HEK293T (cell line): ENCODE measurements around the gene USP21.
A peak's percentile ranks its signal among the peaks of the same experiment; 100 is the strongest.

ENCODE experiments used
- CTCF ChIA-PET: fragments of 350-600 bp; formaldehyde crosslinking; extraction: SDS; loops from one replicate; lab custom pipeline; 2021; ENCODE audit warnings: antibody characterized with exemption, inconsistent platforms; lab: Yijun Ruan, JAX
- POLR2A ChIA-PET: fragments of 350-600 bp; formaldehyde crosslinking; extraction: SDS; loops from one replicate; lab custom pipeline; 2020; ENCODE audit warnings: antibody characterized with exemption, inconsistent platforms; lab: Yijun Ruan, JAX
- DNase-seq: peaks from one replicate; pipeline ENCODE4 v3.0.0; 2012; ENCODE audit warnings: mixed read lengths; ENCODE audit errors: extremely low spot score
- ARNT ChIP-seq: fragments of 450-650 bp; IDR thresholded peaks from 2 replicates; pipeline ENCODE4 v1.6.1; 2017; ENCODE audit warnings: mild to moderate bottlenecking
- BHLHE40 ChIP-seq: fragments of 450-650 bp; IDR thresholded peaks from 2 replicates; pipeline ENCODE4 v1.6.1; 2016; ENCODE audit warnings: mild to moderate bottlenecking, moderate library complexity, borderline replicate concordance
- CTBP1 ChIP-seq: fragments of 450-650 bp; IDR thresholded peaks from 2 replicates; pipeline ENCODE4 v1.6.1; 2016; ENCODE audit warnings: borderline replicate concordance
- ELF4 ChIP-seq: fragments of 450-650 bp; IDR thresholded peaks from 2 replicates; pipeline ENCODE4 v1.6.1; 2017; ENCODE audit warnings: antibody characterized with exemption
- FOXA1 ChIP-seq: fragments of 450-650 bp; IDR thresholded peaks from 2 replicates; pipeline ENCODE4 v1.6.1; 2016; ENCODE audit warnings: mild to moderate bottlenecking
- FOXK2 ChIP-seq: fragments of 450-650 bp; IDR thresholded peaks from 2 replicates; pipeline ENCODE4 v1.6.1; 2016; ENCODE audit warnings: mild to moderate bottlenecking
- FOXM1 ChIP-seq: fragments of 450-650 bp; IDR thresholded peaks from 2 replicates; pipeline ENCODE4 v1.6.1; 2017; ENCODE audit warnings: mild to moderate bottlenecking, borderline replicate concordance
- HDGF ChIP-seq: fragments of 450-650 bp; IDR thresholded peaks from 2 replicates; pipeline ENCODE4 v1.6.1; 2017; ENCODE audit warnings: antibody characterized with exemption, borderline replicate concordance
- L3MBTL2 ChIP-seq: fragments of 450-650 bp; conservative IDR thresholded peaks from 2 replicates; pipeline ENCODE4 v1.6.1; 2016; ENCODE audit warnings: mild to moderate bottlenecking
- LEF1 ChIP-seq: fragments of 450-650 bp; IDR thresholded peaks from 2 replicates; pipeline ENCODE4 v1.6.1; 2017; ENCODE audit warnings: mild to moderate bottlenecking, borderline replicate concordance
- NFRKB ChIP-seq: fragments of 450-650 bp; IDR thresholded peaks from 2 replicates; pipeline ENCODE4 v1.6.1; 2016; ENCODE audit warnings: mild to moderate bottlenecking, moderate library complexity
- PKNOX1 ChIP-seq: fragments of 450-650 bp; IDR thresholded peaks from 2 replicates; pipeline ENCODE4 v1.6.1; 2016
- SP1 ChIP-seq: fragments of 450-650 bp; IDR thresholded peaks from 2 replicates; pipeline ENCODE4 v1.6.1; 2017
- SUZ12 ChIP-seq: fragments of 450-650 bp; IDR thresholded peaks from 2 replicates; pipeline ENCODE4 v1.6.1; 2016; ENCODE audit warnings: mild to moderate bottlenecking
- TARDBP ChIP-seq: fragments of 450-650 bp; IDR thresholded peaks from 2 replicates; pipeline ENCODE4 v1.6.1; 2016
- ZNF384 ChIP-seq: fragments of 450-650 bp; IDR thresholded peaks from 2 replicates; pipeline ENCODE4 v1.6.1; 2016

The USP21 gene

GRCh38 chr1:161164901-161165610, 5.8 kb downstream of the USP21 start:
- POLR2A ChIA-PET = interaction anchor here (0.8 to 3.8 kb wide), 10 partner anchors 7 to 119 kb away, joined by 3 to 19 read pairs (median 8); partner anchors contain the start of genes B4GALT3, DEDD, NDUFS2 and NIT1

GRCh38 chr1:161165742-161166668, 6.7 kb downstream of the USP21 start, which contains the start of gene PPOX:
Gene PPOX, plus strand, starts transcription at chr1:161166426. Its CDS starts 422 bp downstream, at chr1:161166848.
- ChIA-PET POLR2A (interaction anchor here (0.8 to 3.8 kb wide), 11 partner anchors 8 to 148 kb away, joined by 3 to 19 read pairs (median 8); partner anchors contain the start of genes B4GALT3, DEDD, NDUFS2 and NIT1), CTCF (interaction anchor here (0.7 to 2.1 kb wide), 13 partner anchors 9 to 168 kb away, joined by 3 to 7 read pairs (median 4); partner anchors contain the start of genes NDUFS2, UFC1 and USF1)
- peak; percentile 90 for DNase-seq
- peak; percentile 77; the same call in 1 of the 2 replicates for TF ChIP-seq PKNOX1
- peak; percentile 98 for TF ChIP-seq L3MBTL2
- no peak for TF ChIP-seq ZNF384
- no peak for TF ChIP-seq FOXM1

More at GRCh38 chr1:161164901-161165610, 5.8 kb downstream of the USP21 start:
- CTCF ChIA-PET = interaction anchor here (0.5 to 1.7 kb wide), 10 partner anchors 10 to 418 kb away, joined by 3 to 7 read pairs (median 3); partner anchors contain the start of gene UFC1
- DNase-seq = no peak
- no peak for TF ChIP-seq NFRKB
- no peak for TF ChIP-seq CTBP1
- no peak for TF ChIP-seq LEF1

- ChIA-PET CTCF (interaction anchor here (0.7 to 2.1 kb wide), 6 partner anchors 9 to 169 kb away, joined by 3 to 7 read pairs (median 4); partner anchors contain the start of genes NDUFS2 and USF1), POLR2A (interaction anchor here (1.0 to 3.8 kb wide), 12 partner anchors 9 to 147 kb away, joined by 3 to 19 read pairs (median 7); partner anchors contain the start of genes B4GALT3, DEDD, NDUFS2 and NIT1)
- DNase-seq = peak; percentile 45
- TF ChIP-seq SP1 = no peak
- peak; percentile 35; the same call in 1 of the 2 replicates for TF ChIP-seq L3MBTL2
Observed at GRCh38 chr1:161166669-161167548, 7.6 kb downstream of the USP21 start.

- TF ChIP-seq NFRKB = no peak
- TF ChIP-seq FOXA1 = no peak
- TF ChIP-seq L3MBTL2 = no peak
- no peak for TF ChIP-seq PKNOX1
- no peak for TF ChIP-seq ARNT
- TF ChIP-seq HDGF = no peak
- TF ChIP-seq ZNF384 = no peak
- no peak for DNase-seq
- ChIA-PET CTCF (no interaction called here), POLR2A (no interaction called here)
Observed at GRCh38 chr1:161168906-161169305, 9.6 kb downstream of the USP21 start.

GRCh38 chr1:161171191-161171590, 11.9 kb downstream of the USP21 start:
- POLR2A ChIA-PET = interaction anchor here (1.6 kb wide), 1 partner anchor 219 kb away, joined by 3 read pairs; no protein-coding TSS in a partner anchor
- CTCF ChIA-PET = no interaction called here
- DNase-seq = no peak
- TF ChIP-seq ZNF384 (no peak), SUZ12 (no peak), FOXA1 (no peak), FOXM1 (no peak), CTBP1 (no peak), ELF4 (no peak), BHLHE40 (no peak), PKNOX1 (no peak), L3MBTL2 (no peak), SP1 (no peak), NFRKB (no peak), LEF1 (no peak), FOXK2 (no peak), HDGF (no peak), TARDBP (no peak)
